Stomach (tissue), 4 donors: ENCODE results near the gene C2CD2L.

Experiments
- CTCF ChIP-seq, 7 experiments: fragments of 450-650 bp in 4 of 7; fragments of 200-600 bp in 3 of 7; sonication (generic) in 3 of 7; IDR thresholded peaks; one replicate each; pipeline ENCODE4 v1.5.1; 2016 to 2019; ENCODE audit warnings: antibody characterized with exemption in 7 of 7, control low read depth in 2 of 7, mild to moderate bottlenecking in 1 of 7
- POLR2AphosphoS5 ChIP-seq, 3 donors: sonication (generic); formaldehyde crosslinking; IDR thresholded peaks; one replicate each; pipeline ENCODE4 v1.6.1; 2016; ENCODE audit warnings: antibody characterized with exemption in 3 of 3

GRCh38 chr11:119115484-119116234 lies 8.5 kb downstream of the C2CD2L start:
- no peak for TF ChIP-seq POLR2AphosphoS5 (IDR thresholded peaks at IDR 0.05)
- no peak for TF ChIP-seq CTCF (IDR thresholded peaks at IDR 0.05)
